SJSA1 (cell line): ENCODE data around the gene CAST. TPM values are rescaled to one million over a fixed set of nuclear protein-coding genes. Genes with fewer than 3 reads are reported as not detected.
"Not testable (repeated sequence)": the region's sequence is repeated elsewhere in the genome, so short reads cannot be mapped to it uniquely, and the experiment has no call there.

Experiments used
- DNase-seq, 2 experiments: peaks; one replicate each; pipeline ENCODE4 v3.0.0-alpha.2; 2015 to 2020; ENCODE audit warnings: low spot score in 2 of 2, low read depth in 1 of 2
- H3K27ac ChIP-seq: fragments of 250-450 bp; sonication (Bioruptor Pico); 2 replicates; pipeline ENCODE4 v1.5.1; 2020; ENCODE audit warnings: mild to moderate bottlenecking, moderate library complexity
- H3K27me3 ChIP-seq: fragments of 250-450 bp; sonication (Bioruptor Pico); replicated peaks from 2 replicates; pipeline ENCODE4 v1.5.1; 2020; ENCODE audit warnings: mild to moderate bottlenecking, moderate library complexity
- H3K36me3 ChIP-seq: fragments of 250-450 bp; sonication (Bioruptor Pico); 2 replicates; pipeline ENCODE4 v1.5.1; 2020; ENCODE audit warnings: mild to moderate bottlenecking
- H3K4me1 ChIP-seq: fragments of 250-450 bp; sonication (Bioruptor Pico); replicated peaks from 2 replicates; pipeline ENCODE4 v1.6.1; 2021; ENCODE audit warnings: mild to moderate bottlenecking
- H3K4me3 ChIP-seq: fragments of 250-450 bp; sonication (Bioruptor Pico); 2 replicates; pipeline ENCODE4 v1.5.1; 2020; ENCODE audit warnings: mild to moderate bottlenecking
- H3K9me3 ChIP-seq: fragments of 250-450 bp; sonication (Bioruptor Pico); replicated peaks from 2 replicates; pipeline ENCODE4 v1.5.1; 2020; ENCODE audit warnings: mild to moderate bottlenecking
- total RNA-seq: library from RNA; depleted of rRNA; stranded (reverse); fragments of >200 nt; shearing (Covaris generic); gene quantifications from 2 replicates; pipeline ENCODE4 v1.2.3, GENCODE V29; 2014; rRNA removed

The CAST gene, protein sequence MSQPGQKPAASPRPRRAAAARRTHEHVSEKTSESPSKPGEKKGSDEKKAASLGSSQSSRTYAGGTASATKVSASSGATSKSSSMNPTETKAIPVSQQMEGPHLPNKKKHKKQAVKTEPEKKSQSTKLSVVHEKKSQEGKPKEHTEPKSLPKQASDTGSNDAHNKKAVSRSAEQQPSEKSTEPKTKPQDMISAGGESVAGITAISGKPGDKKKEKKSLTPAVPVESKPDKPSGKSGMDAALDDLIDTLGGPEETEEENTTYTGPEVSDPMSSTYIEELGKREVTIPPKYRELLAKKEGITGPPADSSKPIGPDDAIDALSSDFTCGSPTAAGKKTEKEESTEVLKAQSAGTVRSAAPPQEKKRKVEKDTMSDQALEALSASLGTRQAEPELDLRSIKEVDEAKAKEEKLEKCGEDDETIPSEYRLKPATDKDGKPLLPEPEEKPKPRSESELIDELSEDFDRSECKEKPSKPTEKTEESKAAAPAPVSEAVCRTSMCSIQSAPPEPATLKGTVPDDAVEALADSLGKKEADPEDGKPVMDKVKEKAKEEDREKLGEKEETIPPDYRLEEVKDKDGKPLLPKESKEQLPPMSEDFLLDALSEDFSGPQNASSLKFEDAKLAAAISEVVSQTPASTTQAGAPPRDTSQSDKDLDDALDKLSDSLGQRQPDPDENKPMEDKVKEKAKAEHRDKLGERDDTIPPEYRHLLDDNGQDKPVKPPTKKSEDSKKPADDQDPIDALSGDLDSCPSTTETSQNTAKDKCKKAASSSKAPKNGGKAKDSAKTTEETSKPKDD
- total RNA-seq: 234 and 272 TPM in 2 replicates

DNA sequence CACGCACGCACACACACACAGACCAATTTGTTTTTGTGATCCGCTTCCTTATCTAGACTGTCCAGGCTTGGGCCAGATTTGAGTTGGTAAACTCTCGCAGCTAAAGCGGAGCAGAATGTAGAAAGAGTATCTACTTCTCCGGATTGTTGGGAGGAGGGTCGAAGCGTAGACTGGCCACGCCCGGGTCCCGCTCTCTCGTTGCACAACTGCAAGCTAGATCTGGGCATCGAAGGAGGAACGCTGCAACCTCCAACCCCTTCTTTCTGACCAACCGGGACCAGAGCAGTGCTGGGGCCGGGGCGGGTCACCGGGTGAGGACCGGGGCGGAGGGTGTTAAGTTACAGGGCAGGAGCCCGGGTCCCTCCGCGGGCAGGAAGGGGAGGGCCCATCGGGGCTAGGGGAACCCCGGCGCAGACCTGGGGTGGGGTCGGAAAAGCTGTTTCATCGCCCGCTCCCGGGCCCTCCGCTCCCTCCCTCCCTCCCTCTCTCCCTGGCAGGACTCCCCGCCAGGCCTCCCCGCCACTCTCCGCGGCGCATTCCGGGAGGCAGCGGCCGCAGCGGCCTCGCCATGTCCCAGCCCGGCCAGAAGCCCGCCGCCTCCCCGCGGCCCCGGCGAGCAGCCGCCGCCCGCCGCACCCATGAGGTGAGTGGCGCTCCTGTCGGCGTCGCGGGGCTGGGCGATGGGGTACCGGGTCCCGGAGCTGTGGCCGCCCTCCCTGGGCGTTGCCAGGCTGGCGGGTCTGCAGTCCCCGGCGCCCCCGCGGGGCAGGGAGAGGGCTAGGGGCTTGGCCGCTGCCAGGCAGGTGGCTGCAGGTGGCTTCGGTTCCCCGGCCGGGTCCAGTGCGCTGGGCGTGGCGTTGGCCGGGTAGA, at the start of gene CAST:
Gene CAST (plus strand): TSS at position 522 of the 870 bp plus-strand sequence. CDS start 47 bp downstream, at position 569.
- Histone ChIP-seq H3K4me1 (peaks cover 47% of the 10 kb centered on the region), H3K36me3 (peaks cover 20% of the 10 kb centered on the region), H3K27me3 (no peaks in the 10 kb centered on the region; the same call in 1 of the 2 replicates), H3K9me3 (no peaks in the 10 kb centered on the region), H3K27ac (peak within 1 kb of the TSS; percentile 84), H3K4me3 (peak within 1 kb of the TSS; percentile 89)
- peak; percentile 88 to 95 for DNase-seq

DNA sequence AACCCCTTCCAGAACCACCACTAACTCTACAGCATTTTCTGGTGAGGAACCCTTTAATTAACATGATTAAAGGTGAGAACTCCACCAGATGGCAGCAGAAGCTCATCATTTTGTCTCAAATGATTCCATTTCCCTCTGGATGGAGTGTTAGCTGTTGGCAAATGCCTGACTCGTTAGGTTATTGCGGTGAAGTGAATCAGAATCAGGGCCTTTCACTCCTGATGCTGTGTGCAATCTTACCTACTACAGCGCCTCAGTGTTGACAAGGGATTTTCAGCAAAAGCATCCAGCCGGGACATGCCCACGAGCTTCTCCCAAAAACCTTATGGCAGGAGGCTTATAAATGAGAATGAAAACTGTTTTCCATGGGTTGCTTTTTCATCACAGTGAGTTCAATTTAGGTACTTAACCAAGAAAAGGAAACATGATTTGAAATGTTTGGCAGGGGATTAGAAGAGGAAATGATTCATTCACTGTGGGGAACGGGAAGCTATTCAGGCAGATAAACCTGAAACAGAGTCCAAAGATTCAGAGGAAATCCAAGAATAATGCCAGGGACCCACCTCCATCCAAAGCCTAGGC, 48.0 kb upstream of the CAST start:
- no peaks in the 10 kb centered on the region for H3K9me3 ChIP-seq
- peaks cover 14% of the 10 kb centered on the region for H3K4me1 ChIP-seq
- peak; percentile 78 to 90 for DNase-seq
- peak overlapping the region; percentile 75 for H3K27ac ChIP-seq
- no peaks in the 10 kb centered on the region for H3K36me3 ChIP-seq
- no peak overlapping the region for H3K4me3 ChIP-seq
- no peaks in the 10 kb centered on the region for H3K27me3 ChIP-seq

DNA sequence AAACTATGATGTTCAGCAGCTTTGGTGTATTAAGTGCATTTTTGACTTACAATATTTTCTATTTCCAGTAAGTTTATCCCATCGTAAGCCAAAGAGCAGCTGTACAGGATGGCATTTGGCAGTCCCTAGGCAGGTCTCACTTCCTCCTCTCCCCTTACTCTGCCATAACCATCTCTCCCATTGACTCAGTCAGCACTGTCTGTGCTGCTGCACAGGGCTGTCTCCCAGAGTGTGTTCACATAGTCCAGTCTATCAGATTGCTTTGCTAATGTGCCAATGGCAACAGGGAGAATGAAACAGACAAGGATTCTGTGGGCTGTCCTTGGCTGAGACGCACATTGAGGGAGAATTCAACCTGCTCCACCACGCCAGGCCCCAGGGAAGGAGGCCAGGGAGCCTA, 47.0 kb upstream of the CAST start:
- Histone ChIP-seq H3K4me3 (no peak overlapping the region), H3K27ac (no peak overlapping the region), H3K9me3 (no peaks in the 10 kb centered on the region), H3K27me3 (no peaks in the 10 kb centered on the region), H3K4me1 (peaks cover 14% of the 10 kb centered on the region), H3K36me3 (no peaks in the 10 kb centered on the region)
- DNase-seq: no peak

DNA sequence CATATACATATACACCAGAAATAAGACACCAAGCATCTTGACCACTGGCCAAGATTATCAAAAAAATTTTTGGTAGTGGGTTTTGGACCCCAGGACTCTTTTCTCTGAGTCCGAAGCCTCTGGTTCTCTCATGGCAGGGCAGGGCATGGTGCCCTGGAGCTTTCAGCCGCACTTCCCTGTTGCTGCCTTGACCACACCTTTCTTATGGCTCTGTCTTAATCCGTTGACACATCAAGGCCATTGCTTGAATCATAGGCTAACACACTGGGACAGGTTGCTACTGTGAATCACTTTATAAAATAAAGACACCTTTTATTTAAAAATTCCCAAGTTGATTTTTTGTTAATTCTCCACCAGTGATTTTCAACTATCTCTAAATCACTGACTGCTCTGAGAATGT, 45.4 kb upstream of the CAST start:
- no peak for DNase-seq
- H3K4me1 ChIP-seq: peaks cover 14% of the 10 kb centered on the region
- H3K36me3 ChIP-seq: no peaks in the 10 kb centered on the region
- H3K27me3 ChIP-seq: no peaks in the 10 kb centered on the region
- no peak overlapping the region for H3K27ac ChIP-seq
- H3K4me3 ChIP-seq: no peak overlapping the region
- no peaks in the 10 kb centered on the region for H3K9me3 ChIP-seq

DNA sequence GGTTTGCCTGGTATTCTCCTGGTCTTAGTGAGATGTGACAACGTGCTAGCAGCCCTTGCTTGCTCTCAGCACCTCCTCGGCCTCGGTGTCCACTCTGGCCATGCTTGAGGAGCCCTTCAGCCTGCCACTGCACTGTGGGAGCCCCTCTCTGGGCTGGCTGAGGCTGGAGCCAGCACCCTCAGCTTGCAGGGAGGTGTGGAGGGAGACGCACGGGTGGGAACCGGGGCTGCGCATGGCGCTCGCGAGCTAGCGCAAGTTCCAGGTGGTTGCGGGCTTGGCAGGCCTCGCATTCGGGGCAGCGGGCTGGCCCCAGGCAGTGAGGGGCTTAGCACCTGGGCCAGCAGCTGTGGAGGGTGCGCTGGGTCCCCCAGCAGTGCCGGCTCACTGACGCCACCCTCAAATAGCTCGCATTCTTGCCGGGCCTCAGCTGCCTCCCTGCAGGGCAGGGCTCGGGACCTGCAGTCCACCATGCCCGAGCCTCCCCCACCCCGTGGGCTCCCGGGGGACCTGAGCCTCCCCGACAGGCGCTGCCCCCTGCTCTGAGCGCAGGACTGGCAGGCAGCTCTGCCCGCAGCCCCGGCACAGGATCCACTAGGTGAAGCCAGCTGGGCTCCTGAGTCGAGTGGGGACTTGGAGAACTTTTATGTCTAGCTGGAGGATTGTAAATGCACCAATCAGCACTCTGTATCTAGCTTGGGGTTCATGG, 43.7 kb upstream of the CAST start:
- H3K4me1 ChIP-seq: peaks cover 14% of the 10 kb centered on the region
- DNase-seq, H3K27me3 ChIP-seq, H3K27ac ChIP-seq, H3K9me3 ChIP-seq, H3K4me3 ChIP-seq, H3K36me3 ChIP-seq: not testable (repeated sequence)

DNA sequence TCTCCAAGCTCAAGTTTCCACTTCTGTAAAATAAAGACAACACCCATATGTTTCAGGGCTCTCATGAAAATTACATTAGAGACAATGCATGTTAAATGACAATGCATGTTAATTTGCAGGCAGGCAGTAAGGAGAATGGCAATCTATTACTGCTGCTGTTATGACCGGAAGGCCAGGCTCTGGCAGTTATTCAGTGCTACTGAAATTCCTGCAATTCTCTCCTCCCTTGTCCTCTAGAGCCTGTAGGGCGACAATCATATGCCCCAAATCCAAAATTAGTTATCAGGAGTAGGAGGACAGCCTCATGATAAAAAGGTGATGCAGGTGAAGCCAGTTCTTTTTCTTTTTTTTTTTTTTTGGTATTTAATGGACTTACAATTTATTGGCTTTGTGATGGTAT, 42.2 kb upstream of the CAST start:
- Histone ChIP-seq H3K27ac (no peak overlapping the region), H3K4me3 (no peak overlapping the region), H3K36me3 (no peaks in the 10 kb centered on the region), H3K9me3 (no peaks in the 10 kb centered on the region), H3K4me1 (peaks cover 7% of the 10 kb centered on the region), H3K27me3 (no peaks in the 10 kb centered on the region)
- no peak for DNase-seq

DNA sequence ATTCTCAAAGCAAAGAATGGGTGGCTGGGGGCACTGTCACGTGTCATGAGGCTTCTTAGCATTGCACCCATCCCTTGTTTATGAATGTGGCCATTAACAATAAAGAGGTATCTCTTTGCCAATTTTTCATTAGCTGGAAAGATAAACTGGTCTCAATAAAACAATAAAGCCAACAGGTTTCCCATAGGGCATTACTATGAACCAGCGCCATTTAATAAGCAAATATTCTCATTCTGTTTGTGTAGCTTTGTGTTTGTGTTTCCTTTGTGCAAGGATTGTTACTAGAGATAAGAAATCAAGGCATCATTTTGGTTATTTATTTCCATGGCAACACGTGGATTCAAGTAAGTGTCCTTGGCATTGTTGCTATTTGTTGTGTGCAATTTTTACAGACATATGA, 37.6 kb upstream of the CAST start:
- DNase-seq: no peak
- H3K27me3 ChIP-seq: no peaks in the 10 kb centered on the region
- no peaks in the 10 kb centered on the region for H3K9me3 ChIP-seq
- peaks cover 48% of the 10 kb centered on the region for H3K4me1 ChIP-seq
- H3K27ac ChIP-seq: no peak overlapping the region; the same call in 1 of the 2 replicates
- H3K4me3 ChIP-seq: no peak overlapping the region
- no peaks in the 10 kb centered on the region for H3K36me3 ChIP-seq

DNA sequence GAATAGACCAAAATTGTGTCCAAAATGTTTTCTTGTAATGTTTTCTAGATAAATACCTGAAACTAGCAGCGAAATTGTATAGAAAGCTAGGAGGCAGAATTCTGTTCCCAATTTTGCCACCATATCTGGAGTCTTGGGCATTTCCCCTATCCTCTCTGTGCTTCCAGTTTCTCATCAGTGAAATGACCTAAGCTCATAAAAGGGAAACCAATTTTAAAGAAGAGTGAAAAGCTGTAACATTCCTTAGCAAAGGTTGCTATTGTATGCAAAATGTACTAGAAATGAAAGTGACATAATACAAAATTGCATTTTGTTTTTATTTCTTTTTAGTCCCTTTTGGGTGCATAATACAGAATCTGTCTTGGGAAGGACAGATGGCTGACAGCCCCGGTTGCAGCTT, 36.8 kb upstream of the CAST start:
- H3K27ac ChIP-seq: peak overlapping the region; percentile 96
- no peak for DNase-seq
- peaks cover 56% of the 10 kb centered on the region for H3K4me1 ChIP-seq
- no peaks in the 10 kb centered on the region for H3K36me3 ChIP-seq
- H3K4me3 ChIP-seq: no peak overlapping the region
- H3K27me3 ChIP-seq: no peaks in the 10 kb centered on the region
- H3K9me3 ChIP-seq: no peaks in the 10 kb centered on the region

DNA sequence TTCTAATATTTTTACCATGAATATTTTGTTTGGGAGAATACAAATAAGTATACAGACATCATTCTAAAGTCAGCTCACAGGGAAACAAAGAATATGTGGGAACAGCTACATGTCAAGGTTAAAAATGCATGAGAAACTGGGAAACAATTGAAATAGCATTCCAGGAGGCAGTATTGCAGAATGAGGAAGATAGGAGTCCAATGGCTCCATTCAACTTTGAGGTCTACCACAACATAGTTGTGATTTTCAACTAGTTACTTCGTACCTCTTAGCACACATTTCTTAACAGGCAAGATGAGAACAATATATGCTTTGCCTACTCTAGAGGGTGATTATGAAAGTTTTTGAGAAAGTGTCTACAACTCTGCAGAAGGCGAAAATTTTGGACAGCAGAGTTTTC, 35.2 kb upstream of the CAST start:
- Histone ChIP-seq H3K4me3 (no peak overlapping the region), H3K36me3 (no peaks in the 10 kb centered on the region), H3K9me3 (no peaks in the 10 kb centered on the region), H3K27ac (peak overlapping the region; percentile 96), H3K4me1 (peaks cover 59% of the 10 kb centered on the region), H3K27me3 (no peaks in the 10 kb centered on the region)
- peak in 1 of 2 experiments; percentile 88 for DNase-seq

DNA sequence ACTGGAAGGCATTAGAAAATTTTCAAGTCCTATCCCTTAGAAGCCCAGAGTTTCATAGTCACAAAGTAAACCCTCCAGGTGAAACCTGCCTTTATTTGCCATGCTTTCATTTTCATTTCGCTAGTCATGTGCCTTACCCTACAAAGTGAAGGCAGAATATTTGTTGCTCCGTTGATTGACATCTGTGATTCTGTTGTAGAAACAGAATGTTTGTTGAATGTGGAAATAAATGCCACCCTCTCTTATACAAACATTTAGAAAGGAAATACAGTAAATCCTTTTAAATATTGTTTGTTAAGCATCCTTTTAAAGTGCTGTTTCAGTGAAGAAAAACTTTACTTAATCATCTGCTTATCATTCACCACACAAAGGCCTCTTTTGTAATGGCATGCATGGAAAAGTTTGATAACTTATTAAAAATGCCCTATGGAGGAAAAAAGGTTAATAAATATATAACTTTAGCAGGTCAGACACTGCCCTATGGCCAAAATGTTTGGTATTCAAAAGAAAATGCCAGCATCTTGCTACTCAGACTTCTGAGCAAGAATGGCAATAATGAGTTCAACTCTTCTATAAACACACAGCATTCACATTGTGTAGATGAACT, 34.3 kb upstream of the CAST start:
- no peaks in the 10 kb centered on the region for H3K27me3 ChIP-seq
- DNase-seq: peak in 1 of 2 experiments; percentile 48
- H3K4me1 ChIP-seq: peaks cover 59% of the 10 kb centered on the region
- no peak overlapping the region for H3K4me3 ChIP-seq
- peak overlapping the region; percentile 96 for H3K27ac ChIP-seq
- no peaks in the 10 kb centered on the region for H3K36me3 ChIP-seq
- H3K9me3 ChIP-seq: no peaks in the 10 kb centered on the region

DNA sequence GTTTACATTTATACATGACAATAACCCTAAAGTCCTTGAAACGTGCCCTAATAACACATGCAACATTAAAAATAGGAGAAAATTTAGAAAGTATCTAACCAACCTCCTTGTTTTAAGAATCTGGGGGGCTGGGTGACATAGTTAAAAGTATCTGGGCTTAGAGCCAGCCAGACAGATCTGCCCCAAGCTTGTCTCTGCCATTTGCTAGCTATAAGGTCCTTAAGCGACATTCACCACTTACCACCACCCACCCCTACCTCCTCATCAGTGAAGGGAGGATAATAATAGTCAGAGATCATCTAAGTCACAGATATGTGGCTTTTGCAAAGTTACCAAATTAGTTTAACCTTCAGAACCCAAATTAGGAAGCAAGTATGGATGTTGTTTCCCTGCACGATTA, 33.8 kb upstream of the CAST start:
- no peak overlapping the region for H3K4me3 ChIP-seq
- peak in 1 of 2 experiments; percentile 52 for DNase-seq
- H3K27ac ChIP-seq: peak overlapping the region; percentile 96
- H3K27me3 ChIP-seq: no peaks in the 10 kb centered on the region
- no peaks in the 10 kb centered on the region for H3K9me3 ChIP-seq
- H3K36me3 ChIP-seq: no peaks in the 10 kb centered on the region
- H3K4me1 ChIP-seq: peaks cover 60% of the 10 kb centered on the region

DNA sequence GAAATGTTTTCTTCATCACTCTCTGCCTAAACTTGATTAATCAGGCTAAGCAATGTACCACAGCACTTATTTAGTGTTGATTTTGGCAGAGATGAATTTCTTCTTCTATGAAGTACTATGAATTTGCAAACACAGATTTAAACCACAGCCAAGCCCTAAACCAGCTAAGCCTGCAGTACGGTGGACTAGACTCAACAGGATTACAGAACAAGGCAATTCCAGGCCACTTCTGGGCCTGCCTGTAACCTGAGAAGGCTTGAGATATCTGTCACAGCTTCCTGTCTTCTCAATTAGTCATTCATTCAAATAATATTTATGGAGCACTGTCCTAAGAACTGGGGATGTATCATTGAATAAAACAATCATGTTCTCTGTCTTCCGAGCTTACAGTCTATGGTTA, 32.4 kb upstream of the CAST start:
- Histone ChIP-seq H3K27me3 (no peaks in the 10 kb centered on the region), H3K9me3 (no peaks in the 10 kb centered on the region), H3K4me1 (peaks cover 69% of the 10 kb centered on the region), H3K4me3 (no peak overlapping the region), H3K36me3 (no peaks in the 10 kb centered on the region), H3K27ac (peak overlapping the region; percentile 61)
- peak; percentile 65 to 73 for DNase-seq
